ENCODE results near the gene GTF2F1. TPM values are rescaled to one million over a fixed set of nuclear protein-coding genes. Genes with fewer than 3 reads are reported as not detected.

Gene GTF2F1
- total RNA-seq, 1 experiment from 2014 or later, result 67.2 TPM

- H3K9ac ChIP-seq (ENCODE audit: extremely low read depth, insufficient read length, low read length), result peak overlapping the region; percentile 43
- Mint-ChIP-seq H3K4me1 (peaks cover 4 to 11% of the 10 kb centered on the region in 2 experiments; a peak in 3 of 4 replicates), H3K36me3 (ENCODE audit: insufficient read depth in 1 of 3, low read depth in 3 of 3) (peaks cover 23 to 33% (median 29%) of the 10 kb centered on the region in 3 experiments), H3K9me3 (no peaks in the 10 kb centered on the region), H3K27me3 (ENCODE audit: low read depth) (peaks cover 3% of the 10 kb centered on the region), H3K4me3 (peak overlapping the region; percentile 84 to 93), H3K27ac (peak overlapping the region in 1 of 3 experiments; percentile 81; a peak in 1 of 7 replicates)
- peaks cover 7% of the 10 kb centered on the region for H3K23me2 ChIP-seq (ENCODE audit: insufficient read length, low read depth, low read length, poor library complexity, severe bottlenecking)
- H3K27ac ChIP-seq (ENCODE audit: insufficient read length, low read depth, low read length), result no peak overlapping the region
- H2BK20ac ChIP-seq (ENCODE audit: low read depth, low read length, poor library complexity, severe bottlenecking), result no peak overlapping the region
- DNase-seq, result no peak
- WGBS (ENCODE audit: extremely low coverage, insufficient read length, low lambda C conversion rate), result no CpG with 5 or more reads among the region's 11 CpGs
- H2AFZ ChIP-seq (ENCODE audit: low read length), result no peak overlapping the region
- no peak overlapping the region for H4K5ac ChIP-seq (ENCODE audit: insufficient read length, low read depth, low read length)
- no peaks in the 10 kb centered on the region for H3K79me1 ChIP-seq (ENCODE audit: insufficient read depth, low read depth, low read length, poor library complexity, severe bottlenecking)
- no peak overlapping the region for H2BK12ac ChIP-seq (ENCODE audit: insufficient read length, low read depth, low read length)
- no peak overlapping the region for H2BK120ac ChIP-seq (ENCODE audit: low read depth, low read length, poor library complexity, severe bottlenecking)
- no peak overlapping the region for H2BK5ac ChIP-seq (ENCODE audit: insufficient read length, low read length)
- TF ChIP-seq CTCF (conservative IDR thresholded peaks at IDR 0.05), result no peak
- H3K9me3 ChIP-seq (ENCODE audit: control insufficient read depth, low read depth, low read length), result no peaks in the 10 kb centered on the region
- H3K79me2 ChIP-seq (ENCODE audit: insufficient read depth, low read length), result no peaks in the 10 kb centered on the region
- H4K20me1 ChIP-seq (ENCODE audit: control insufficient read depth, insufficient read depth, insufficient read length), result no peaks in the 10 kb centered on the region
- no peak overlapping the region for H4K8ac ChIP-seq (replicated peaks; ENCODE audit: insufficient read length, low read depth, low read length)
- H3K23ac ChIP-seq (ENCODE audit: insufficient read length, low read depth, low read length), result no peak overlapping the region
- H2AK5ac ChIP-seq (ENCODE audit: insufficient read length, low read length), result no peak overlapping the region
- H3T11ph ChIP-seq (ENCODE audit: low read length), result no peak overlapping the region
- H2BK15ac ChIP-seq (ENCODE audit: low read depth, low read length), result no peak overlapping the region
- H3K27me3 ChIP-seq (ENCODE audit: insufficient read depth, low read length), result no peaks in the 10 kb centered on the region
- H4K91ac ChIP-seq (ENCODE audit: insufficient read length, low read depth, low read length), result no peak overlapping the region
- H3K4me1 ChIP-seq (ENCODE audit: insufficient read depth, low read length), result no peaks in the 10 kb centered on the region
- no peak overlapping the region for H3K14ac ChIP-seq (ENCODE audit: insufficient read depth, low read length)
- peak overlapping the region; percentile 70 for H3K4me2 ChIP-seq (ENCODE audit: insufficient read depth, insufficient read length, low read length)
- H3K56ac ChIP-seq (ENCODE audit: insufficient read length, low read depth, low read length), result no peak overlapping the region
- H3K4ac ChIP-seq (ENCODE audit: low read depth, low read length), result no peak overlapping the region
- H3K18ac ChIP-seq (ENCODE audit: insufficient read length, low read depth, low read length), result no peak overlapping the region
Measured at GRCh38 chr19:6362351-6362801, 30.6 kb downstream of the GTF2F1 start.
